Esophagus (tissue), 2 donors: ENCODE measurements around the gene MRPS18B. TPM values are rescaled to one million over a fixed set of nuclear protein-coding genes. Genes with fewer than 3 reads are reported as not detected.

ENCODE experiments used
- H3K27ac ChIP-seq, 2 donors: one replicate each; pipeline ENCODE4 v1.5.1; 2013; ENCODE audit warnings: low read depth in 2 of 2, mild to moderate bottlenecking in 2 of 2, inconsistent platforms in 1 of 2, low read length in 1 of 2, moderate library complexity in 1 of 2
- H3K27me3 ChIP-seq, 2 donors: one replicate each; pipeline ENCODE4 v1.6.1; 2013; ENCODE audit warnings: low read length in 2 of 2, control low read depth in 1 of 2, mild to moderate bottlenecking in 1 of 2; ENCODE audit not compliant: insufficient read depth in 2 of 2, control insufficient read depth in 1 of 2
- H3K36me3 ChIP-seq, 2 donors: one replicate each; pipeline ENCODE4 v1.6.1; 2013; ENCODE audit warnings: low read length in 1 of 2; ENCODE audit not compliant: control insufficient read depth in 2 of 2, insufficient read depth in 2 of 2
- H3K4me1 ChIP-seq, 2 donors: one replicate each; pipeline ENCODE4 v1.6.1; 2013; ENCODE audit warnings: low read length in 1 of 2; ENCODE audit not compliant: control insufficient read depth in 2 of 2, insufficient read depth in 2 of 2
- H3K4me3 ChIP-seq, 2 donors: one replicate each; pipeline ENCODE4 v1.5.1; 2013; ENCODE audit warnings: low read length in 2 of 2, mild to moderate bottlenecking in 2 of 2, low read depth in 1 of 2, moderate library complexity in 1 of 2
- H3K9me3 ChIP-seq, 2 donors: one replicate each; pipeline ENCODE4 v1.6.1; 2013; ENCODE audit warnings: mild to moderate bottlenecking in 2 of 2, low read depth in 1 of 2, low read length in 1 of 2, moderate library complexity in 1 of 2; ENCODE audit not compliant: control insufficient read depth in 2 of 2, insufficient read depth in 1 of 2
- WGBS, 2 donors: extraction: QIAGEN DNeasy Blood & Tissue Kit; methylation state at CpG; one replicate each; pipeline ENCODE4 v1.1.7; 2013; 5-methylcytosine and 5-hydroxymethylcytosine counted together
- polyA plus RNA-seq, 2 donors: library from polyadenylated mRNA; stranded (reverse); fragments of 200-250 nt; gene quantifications; one replicate each; pipeline ENCODE4 v1.2.3, GENCODE V29; 2013
- donor health status: healthy with polysubstance abuse.
- donor health status: Bipolar disorder and iron deficiency.

Gene MRPS18B
- polyA plus RNA-seq, 2 donors: 20.1 to 50.7 TPM

DNA sequence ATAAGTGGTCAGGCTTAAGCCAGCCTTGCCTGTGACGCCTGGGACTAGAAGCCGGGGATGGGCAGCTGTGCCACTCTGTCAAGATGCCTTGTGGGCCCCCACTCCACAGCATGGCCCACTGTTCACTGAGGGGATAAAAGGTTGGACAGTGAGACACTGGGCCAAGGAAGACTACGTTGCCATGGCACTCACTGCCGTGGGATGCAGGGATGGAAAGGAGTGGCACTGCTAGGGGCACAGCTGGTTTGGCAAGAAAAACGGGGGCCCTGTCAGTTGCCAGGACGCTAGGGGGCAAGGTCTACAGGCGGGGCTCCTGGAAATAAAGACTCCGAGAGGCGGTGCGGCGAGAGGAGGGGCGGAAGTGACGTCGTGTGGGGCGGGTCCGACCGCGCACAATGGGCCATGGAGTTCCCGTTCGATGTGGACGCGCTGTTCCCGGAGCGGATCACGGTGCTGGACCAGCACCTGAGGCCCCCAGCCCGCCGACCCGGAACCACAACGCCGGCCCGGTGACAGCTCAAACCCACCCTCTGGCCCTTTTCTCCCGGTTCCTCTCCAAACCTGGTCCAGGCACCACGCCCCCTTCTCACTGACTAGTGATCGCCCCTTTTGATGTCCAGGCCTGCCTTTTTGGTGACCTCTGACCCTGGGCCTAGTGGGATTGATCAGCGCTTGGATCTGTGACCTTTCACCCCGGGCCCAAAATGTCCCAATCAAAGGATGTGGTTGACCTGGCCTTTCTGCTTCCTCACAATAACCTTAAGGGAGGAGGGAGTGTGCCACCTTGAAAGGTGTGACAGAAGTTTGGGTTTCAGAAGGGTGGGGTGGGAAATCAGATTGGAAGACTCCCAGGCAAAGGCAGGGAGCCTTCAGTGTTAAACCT lies 9.1 kb downstream of the MRPS18B start, which contains the start of gene ATAT1:
Gene ATAT1, plus strand, starts transcription at position 391 of the 883 bp plus-strand sequence.
- H3K4me1 ChIP-seq: peaks cover 0 to 3% of the 10 kb centered on the region in 2 donors
- H3K27me3 ChIP-seq: no peaks in the 10 kb centered on the region
- peaks cover 8 to 35% of the 10 kb centered on the region in 2 donors for H3K36me3 ChIP-seq
- peak within 1 kb of the TSS; percentile 93 to 98 for H3K27ac ChIP-seq
- 2 to 3% methylated on average over 34 to 36 of the region's 36 CpGs for WGBS, 2 donors
- peak within 1 kb of the TSS; percentile 68 to 70 for H3K4me3 ChIP-seq
- H3K9me3 ChIP-seq: no peaks in the 10 kb centered on the region

- no peak overlapping the region for H3K27ac ChIP-seq
- H3K9me3 ChIP-seq: no peaks in the 10 kb centered on the region
- no peaks in the 10 kb centered on the region for H3K4me1 ChIP-seq
- no peaks in the 10 kb centered on the region for H3K27me3 ChIP-seq
- peaks cover 0 to 14% of the 10 kb centered on the region in 2 donors for H3K36me3 ChIP-seq
- 95 to 96% methylated on average over 3 of the region's 3 CpGs for WGBS, 2 donors
- no peak overlapping the region for H3K4me3 ChIP-seq
Observed at GRCh38 chr6:30635834-30636233, 18.2 kb downstream of the MRPS18B start.

DNA sequence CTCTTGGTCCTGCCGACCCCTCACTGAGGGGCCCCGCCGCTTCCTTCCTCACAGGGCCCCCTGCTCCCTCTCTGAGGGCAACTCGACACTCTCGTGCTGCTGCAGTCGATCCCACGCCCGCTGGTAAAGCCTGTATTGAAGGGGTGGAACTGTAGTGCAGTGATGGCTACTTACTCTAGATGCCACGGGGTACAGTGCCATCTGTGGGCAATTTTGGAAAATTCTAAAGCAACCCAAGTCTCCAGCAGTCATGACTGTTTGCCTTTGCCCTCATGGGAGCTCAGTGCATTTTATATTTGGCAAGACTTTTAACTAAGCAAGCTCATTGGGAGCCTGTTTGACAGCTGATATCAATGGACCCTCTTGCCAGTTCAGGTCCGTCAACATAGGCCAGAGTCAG lies 22.8 kb downstream of the MRPS18B start:
- Histone ChIP-seq H3K4me3 (no peak overlapping the region), H3K27ac (no peak overlapping the region), H3K9me3 (no peaks in the 10 kb centered on the region), H3K4me1 (no peaks in the 10 kb centered on the region), H3K36me3 (peaks cover 3 to 16% of the 10 kb centered on the region in 2 donors), H3K27me3 (no peaks in the 10 kb centered on the region)
- WGBS, 2 donors: 76 to 82% methylated on average over 10 of the region's 10 CpGs

- Histone ChIP-seq H3K4me1 (no peaks in the 10 kb centered on the region), H3K27ac (no peak overlapping the region), H3K9me3 (no peaks in the 10 kb centered on the region), H3K36me3 (peaks cover 3 to 20% of the 10 kb centered on the region in 2 donors), H3K27me3 (no peaks in the 10 kb centered on the region), H3K4me3 (no peak overlapping the region)
- WGBS, 2 donors: 78 to 85% methylated on average over 1 of the region's 1 CpG
Observed at GRCh38 chr6:30641048-30641447, 23.4 kb downstream of the MRPS18B start.

- no peaks in the 10 kb centered on the region for H3K27me3 ChIP-seq
- 94 to 100% methylated on average over 2 of the region's 2 CpGs for WGBS, 2 donors
- no peaks in the 10 kb centered on the region for H3K9me3 ChIP-seq
- H3K4me3 ChIP-seq: no peak overlapping the region
- peaks cover 3 to 20% of the 10 kb centered on the region in 2 donors for H3K36me3 ChIP-seq
- no peak overlapping the region for H3K27ac ChIP-seq
- peaks cover 2 to 5% of the 10 kb centered on the region in 2 donors for H3K4me1 ChIP-seq
Observed at GRCh38 chr6:30643656-30644055, 26.0 kb downstream of the MRPS18B start.

- Histone ChIP-seq H3K27me3 (no peaks in the 10 kb centered on the region), H3K9me3 (no peaks in the 10 kb centered on the region), H3K4me3 (no peak overlapping the region), H3K4me1 (peaks cover 2 to 5% of the 10 kb centered on the region in 2 donors), H3K27ac (no peak overlapping the region), H3K36me3 (peaks cover 3 to 20% of the 10 kb centered on the region in 2 donors)
- 73 to 75% methylated on average over 5 of the region's 5 CpGs for WGBS, 2 donors
Observed at GRCh38 chr6:30644769-30645168, 27.1 kb downstream of the MRPS18B start.

DNA sequence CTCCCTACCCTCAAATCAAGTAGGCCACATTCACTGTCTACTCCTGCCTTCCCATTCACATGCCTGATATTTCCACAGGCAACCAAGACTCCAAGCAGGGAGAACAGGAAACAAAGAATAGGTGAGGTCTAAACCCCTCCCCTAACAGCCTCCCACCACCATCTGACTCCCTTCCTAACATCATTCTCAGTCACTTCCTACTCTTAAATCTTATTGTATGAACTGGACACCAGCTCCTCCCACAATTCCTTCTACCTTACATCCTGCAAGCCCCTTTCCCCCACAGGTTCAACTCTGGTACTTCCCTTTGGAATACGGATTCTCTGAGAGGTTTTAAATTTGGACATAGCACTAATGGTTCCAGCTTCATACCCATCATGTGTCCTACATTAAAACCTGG lies 28.3 kb downstream of the MRPS18B start:
- H3K4me3 ChIP-seq: no peak overlapping the region
- 52 to 74% methylated on average over 1 of the region's 1 CpG for WGBS, 2 donors
- H3K36me3 ChIP-seq: peaks cover 3 to 17% of the 10 kb centered on the region in 2 donors
- no peaks in the 10 kb centered on the region for H3K9me3 ChIP-seq
- H3K4me1 ChIP-seq: peaks cover 2 to 5% of the 10 kb centered on the region in 2 donors
- no peak overlapping the region for H3K27ac ChIP-seq
- no peaks in the 10 kb centered on the region for H3K27me3 ChIP-seq

DNA sequence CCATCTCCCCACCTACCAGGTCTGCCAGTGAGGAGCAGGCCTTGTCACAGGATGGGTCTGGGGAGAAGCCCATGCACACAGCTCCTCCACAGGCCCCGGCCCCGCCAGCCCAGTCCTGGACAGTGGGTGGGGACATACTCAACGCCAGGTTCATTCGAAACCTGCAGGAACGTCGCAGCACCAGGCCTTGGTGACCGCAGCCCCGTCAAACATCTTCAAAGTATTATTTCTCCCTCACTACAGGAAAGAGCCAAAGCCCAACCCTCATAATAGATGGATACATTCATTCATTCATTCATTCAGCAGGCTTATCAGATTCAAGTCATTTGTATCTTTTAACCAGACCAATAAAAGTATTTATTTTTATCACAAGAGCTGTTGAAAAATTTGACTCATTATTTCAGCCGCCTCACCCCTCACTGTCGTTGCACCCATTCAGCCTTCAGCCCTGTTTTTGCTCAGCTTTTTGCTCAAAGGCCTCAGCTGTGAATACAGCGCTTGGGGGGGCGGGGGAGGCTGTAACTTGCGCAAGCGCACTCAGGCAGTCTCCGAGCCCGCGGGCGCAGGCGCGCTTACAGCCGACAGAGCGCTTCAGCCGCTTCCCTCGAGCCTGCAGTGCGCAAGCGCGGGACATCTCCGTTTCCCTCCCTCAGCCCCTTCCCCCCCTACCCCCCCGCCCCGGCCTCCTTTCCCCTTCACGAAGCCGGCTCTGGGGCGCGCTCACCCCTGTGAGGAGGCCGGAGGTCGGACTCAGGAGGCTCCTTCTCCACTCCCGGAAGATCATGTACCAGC lies 29.0 kb downstream of the MRPS18B start, which contains the start of gene C6orf136:
Gene C6orf136, plus strand, starts transcription at position 684 of the 792 bp plus-strand sequence. Its CDS starts 99 bp downstream, at position 783.
- H3K27ac ChIP-seq: peak within 1 kb of the TSS; percentile 90 to 94
- WGBS, 2 donors: 10 to 11% methylated on average over 32 to 37 of the region's 37 CpGs
- H3K4me3 ChIP-seq: peak within 1 kb of the TSS; percentile 68 to 92
- H3K36me3 ChIP-seq: peaks cover 3 to 18% of the 10 kb centered on the region in 2 donors
- no peaks in the 10 kb centered on the region for H3K9me3 ChIP-seq
- H3K27me3 ChIP-seq: no peaks in the 10 kb centered on the region
- H3K4me1 ChIP-seq: peaks cover 2 to 5% of the 10 kb centered on the region in 2 donors
